HT1080 (cell line): ENCODE data around the gene PRPF6. TPM values are rescaled to one million over a fixed set of nuclear protein-coding genes. Genes with fewer than 3 reads are reported as not detected.
A peak's percentile ranks its signal among the peaks of the same experiment; 100 is the strongest.

Experiments used
- DNase-seq: peaks from one replicate; pipeline ENCODE4 v3.0.0-alpha.2; 2015; ENCODE audit warnings: low read depth
- small RNA-seq: library from RNA; depleted of rRNA; stranded (forward); fragments of <200 nt; gene quantifications from one replicate; pipeline ENCODE3, GENCODE V24; 2014
- total RNA-seq: library from RNA; depleted of rRNA; stranded (reverse); fragments of >200 nt; shearing (Covaris generic); gene quantifications from 2 replicates; pipeline ENCODE4 v1.2.3, GENCODE V29; 2014; rRNA removed

The PRPF6 gene
- total RNA-seq, 1 experiment from 2014 or later = 60.8 TPM

DNA sequence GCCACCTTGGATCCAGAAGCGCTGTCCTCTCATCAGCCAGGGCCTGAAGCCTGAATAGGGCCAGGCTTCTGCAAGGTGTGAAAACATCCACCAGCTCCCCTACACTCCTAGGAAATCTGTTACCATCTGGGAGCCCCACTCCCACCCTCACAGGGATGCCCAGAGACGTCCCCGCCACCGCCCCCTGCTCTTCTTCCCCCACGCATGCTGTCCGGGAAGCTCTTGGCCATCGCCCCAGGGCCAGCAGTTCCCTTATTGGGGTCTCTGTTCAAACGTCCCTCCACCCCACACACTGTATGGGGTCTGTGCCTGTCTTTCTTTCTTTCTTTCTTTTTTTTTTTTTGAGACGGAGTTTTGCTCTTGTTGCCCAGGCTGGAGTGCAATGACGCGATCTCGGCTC is 94.6 kb downstream of the PRPF6 start:
- DNase-seq = no peak

DNA sequence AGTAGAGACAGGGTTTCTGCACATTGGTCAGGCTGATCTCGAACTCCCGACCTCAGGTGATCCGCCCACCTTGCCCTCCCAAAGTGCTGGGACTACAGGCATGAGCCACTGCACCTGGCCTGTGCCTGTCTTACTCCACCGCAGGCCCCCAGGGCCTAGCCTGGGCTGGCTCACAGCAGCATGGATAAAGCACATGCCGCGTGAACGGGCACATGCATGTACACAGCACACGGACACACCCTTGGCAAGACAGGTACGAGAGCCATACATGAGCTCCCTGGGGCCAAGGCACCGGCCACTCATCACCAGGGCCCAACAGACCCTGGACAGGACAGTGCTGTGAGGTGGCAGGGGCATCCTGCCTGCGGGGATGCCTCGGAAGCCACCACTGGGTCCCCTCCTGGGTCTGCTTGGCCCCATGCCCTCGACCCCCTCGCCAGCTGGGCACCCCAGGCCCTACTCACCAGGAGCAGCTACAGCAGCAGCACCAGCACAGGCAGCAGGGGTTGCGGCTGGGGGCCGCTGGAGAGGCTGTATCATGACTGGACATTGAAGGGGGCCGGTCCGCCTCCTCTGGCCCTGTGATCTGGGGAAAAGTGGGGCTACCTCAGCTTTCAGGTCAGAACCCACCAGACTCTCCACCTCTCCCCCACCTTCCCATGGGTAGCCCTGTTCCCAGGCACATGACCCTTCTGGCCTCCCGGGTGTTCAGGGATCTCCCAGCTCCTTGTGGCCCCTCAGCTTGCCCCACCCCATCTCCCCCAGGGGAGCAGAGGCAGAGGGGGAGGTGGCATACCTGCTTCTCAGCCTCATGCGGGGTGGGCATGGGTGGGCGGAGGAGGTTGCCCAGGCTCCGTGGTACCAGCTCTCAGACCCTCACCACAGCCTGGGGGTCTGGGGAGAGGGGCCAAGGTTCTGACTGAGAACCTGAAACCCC is 95.4 kb downstream of the PRPF6 start:
- no peak for DNase-seq

DNA sequence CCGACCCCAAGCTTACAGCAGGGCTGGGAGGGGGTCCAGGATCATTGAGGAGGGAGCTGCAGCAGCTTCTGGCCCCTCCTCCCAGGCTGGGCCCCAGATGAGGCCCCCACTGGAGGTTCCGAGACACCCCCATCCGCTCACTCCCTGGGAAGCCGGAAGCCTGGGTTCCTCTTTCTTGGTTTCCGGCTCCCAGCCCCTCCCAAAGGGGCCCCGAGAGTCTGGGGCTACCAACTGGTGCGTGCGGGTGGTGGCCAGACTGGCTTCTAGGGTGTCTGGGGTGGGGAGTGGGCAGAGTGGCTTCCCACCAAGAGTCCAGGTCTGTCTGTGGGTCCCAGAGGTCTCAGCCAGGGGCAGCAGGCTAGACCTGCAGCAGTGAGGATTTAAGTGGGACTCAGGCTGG is 96.2 kb downstream of the PRPF6 start:
- no peak for DNase-seq

DNA sequence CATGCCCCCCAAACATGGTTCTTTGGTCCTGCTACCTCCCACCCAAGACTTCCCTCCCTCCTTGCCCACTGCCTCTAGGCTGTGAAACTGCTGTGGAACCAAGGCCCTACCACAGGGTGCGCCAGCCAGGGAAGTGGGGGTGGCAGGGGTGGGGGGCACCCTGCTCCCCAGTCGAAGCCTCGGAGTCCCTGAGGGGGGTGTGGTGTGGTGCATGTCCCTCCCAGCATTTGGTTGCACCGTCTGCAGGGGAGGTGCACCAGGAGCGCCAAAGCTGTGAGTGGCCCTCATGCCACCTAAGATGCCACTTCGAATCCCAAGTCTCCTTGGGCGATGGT is 96.6 kb downstream of the PRPF6 start:
- no peak for DNase-seq

DNA sequence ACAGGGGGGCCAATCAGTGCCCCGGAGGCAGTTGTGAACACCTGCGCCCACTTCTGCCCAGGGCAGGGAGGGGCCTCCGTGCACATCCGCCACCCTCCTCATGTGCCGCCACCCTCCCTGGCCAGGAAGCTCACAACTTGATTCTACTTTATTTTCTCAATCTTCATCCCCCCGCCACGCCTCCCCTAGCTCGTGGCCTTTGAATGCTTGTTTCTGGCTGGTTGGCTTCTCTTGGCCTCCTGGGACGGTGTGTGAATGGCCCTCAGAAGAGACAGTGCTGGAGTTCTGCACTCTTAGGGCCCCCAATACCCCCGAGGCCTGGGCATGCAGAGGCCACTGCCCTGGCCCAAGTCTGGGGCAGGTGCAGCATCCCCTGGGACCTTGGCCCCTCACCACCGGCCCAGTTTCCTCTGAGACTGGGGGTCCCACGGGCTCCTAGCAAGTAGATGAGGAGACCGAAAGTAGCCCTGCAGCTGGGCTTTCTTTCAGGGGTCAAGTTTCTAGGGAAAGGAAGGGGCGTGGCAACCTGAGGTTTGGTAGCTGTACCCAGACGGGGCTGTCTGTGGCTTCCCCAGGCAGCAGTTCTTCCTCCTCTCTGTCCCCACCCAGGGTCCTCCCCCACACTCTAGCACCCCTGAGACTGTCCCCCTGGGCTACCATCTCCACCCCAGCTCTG is 97.1 kb downstream of the PRPF6 start:
- no peak for DNase-seq

DNA sequence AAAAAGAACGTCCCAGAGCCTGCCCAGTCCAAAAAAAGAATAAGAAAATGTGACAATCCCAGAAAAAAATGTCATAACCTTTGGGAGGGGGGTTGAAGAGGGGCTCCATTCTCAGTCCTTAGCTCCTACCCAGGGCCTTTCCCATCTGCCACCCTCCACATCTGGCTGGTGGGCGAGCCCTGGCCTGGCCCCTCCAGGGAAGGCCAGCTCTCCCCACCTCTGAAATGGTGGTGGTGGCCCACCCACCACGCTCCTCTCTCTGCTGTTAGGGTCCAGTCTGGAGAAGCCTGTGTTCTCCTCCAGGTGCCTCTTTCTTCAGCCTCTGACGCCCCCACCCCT is 98.0 kb downstream of the PRPF6 start:
- DNase-seq = no peak

DNA sequence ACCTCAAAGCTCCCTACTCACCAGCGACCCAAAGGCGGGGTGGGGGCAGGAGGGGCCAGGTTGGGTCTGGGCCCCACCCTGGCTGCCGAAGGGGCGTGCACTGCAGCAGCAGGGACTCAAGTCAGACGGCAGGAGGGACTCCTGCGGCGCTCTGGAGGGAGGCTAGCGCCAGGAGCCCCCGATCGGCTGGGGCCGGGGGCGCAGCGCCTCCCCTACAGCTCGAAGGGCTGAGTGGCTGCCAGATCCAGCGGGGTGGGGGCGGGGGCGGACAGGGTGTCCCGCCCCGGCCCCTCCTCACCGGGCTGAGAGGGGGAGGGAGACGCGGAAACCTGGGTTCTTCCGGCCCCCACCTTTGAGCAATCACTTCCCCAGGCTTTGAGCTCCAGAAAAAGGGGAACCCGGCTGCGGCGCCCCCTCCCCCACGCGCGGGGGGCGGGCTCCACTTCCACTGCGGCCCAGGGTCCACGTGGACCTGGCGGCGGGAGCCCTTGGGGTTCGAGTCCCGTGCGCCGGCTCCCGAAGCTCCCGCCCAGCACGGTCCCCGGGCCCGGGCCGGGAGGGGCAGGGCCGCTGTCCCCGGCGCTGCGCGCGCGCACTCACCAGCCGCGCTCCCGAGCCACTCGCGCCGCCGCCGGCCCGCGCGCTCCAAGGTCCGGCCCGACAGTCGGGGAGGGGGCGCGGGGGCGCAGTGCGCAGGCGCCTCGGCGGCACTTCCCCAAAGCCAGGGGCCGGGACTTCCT is 98.5 kb downstream of the PRPF6 start, which contains the start of gene RGS19:
RGS19 (minus strand) TSS at position 246 of the 740 bp plus-strand sequence. CDS start 2,632 bp downstream, outside the sequence.
- DNase-seq = peak; percentile 49

DNA sequence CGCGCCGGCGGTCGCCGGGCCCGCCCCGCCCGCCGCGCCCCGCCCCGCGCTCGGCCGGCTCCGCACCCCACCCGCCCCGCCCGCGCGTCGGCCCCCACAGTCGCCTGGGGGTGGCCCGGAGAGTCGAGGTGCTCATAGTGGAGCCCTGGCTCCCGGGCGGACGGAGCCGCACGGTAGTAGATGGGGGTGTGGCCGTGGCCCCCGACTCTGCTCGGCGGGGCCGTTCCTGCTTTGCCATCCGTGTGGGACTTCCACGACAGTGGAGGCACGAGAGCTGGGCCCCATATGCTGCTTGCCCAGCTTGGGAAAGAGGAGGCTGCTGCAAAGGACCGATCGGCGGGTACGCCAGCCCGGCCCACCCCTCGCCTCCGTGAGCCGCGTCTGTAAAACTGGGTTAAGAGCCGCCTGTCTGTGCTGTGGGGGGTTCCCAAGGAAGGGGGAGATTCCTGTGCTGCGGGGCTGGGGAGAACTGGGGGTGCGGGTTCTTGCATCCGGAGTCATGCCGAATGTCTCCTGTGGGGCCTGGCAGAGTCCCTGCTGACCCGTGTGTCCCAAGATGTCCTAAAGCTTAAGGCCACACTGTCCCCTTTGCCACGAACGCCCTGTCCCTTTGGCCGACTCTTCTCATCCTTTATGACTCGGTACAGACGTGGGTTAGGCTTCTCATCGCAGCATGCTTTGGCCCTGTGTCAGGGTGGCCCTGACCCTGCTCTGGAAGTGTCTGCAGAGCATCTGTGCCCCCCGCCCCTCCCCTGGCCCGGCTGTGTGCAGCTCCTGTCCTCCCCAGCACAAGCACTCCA is 99.3 kb downstream of the PRPF6 start, which contains the start of gene OPRL1:
OPRL1 (plus strand) TSS at position 70 of the 800 bp plus-strand sequence. CDS start 12,639 bp downstream, outside the sequence.
- DNase-seq = no peak

DNA sequence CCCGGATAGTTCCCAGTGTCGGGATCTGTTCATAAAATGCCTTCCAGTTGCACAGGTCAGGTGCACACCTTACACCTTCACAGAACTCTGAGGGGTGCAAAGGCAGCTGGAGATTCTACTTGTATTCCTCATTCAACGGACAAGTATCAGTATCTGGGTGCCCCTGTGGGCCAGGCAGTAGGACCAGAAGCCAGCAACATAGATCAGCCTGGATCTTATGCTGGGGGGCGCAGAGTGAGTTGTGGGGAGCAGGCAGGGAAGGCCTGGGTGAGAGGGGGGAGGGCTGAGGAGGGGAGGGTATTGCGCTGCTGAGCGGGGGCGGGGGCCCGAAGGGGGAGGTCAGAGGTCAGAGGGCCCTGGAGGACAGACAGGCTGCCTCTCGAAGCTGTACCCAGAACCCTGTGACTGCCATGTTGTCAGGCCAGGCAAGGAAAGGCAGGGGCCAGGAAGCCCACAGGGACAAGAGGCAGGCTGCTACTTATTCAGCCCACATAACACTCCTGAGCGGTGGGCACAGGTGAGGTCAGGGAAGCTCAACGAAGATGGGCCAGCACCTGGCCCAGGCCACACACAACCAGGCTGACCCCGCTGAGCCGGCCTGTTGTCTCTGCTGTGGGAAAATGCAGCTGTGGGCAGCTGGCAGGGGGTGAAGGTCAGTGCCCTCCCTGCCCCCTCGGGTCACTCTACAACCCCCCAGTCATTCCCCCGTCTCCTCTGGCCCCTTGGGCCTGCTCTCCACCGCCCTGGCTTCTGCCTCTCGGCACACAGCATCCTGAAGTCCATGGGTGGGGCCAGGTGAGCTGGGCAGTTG is 100.1 kb downstream of the PRPF6 start:
- DNase-seq = no peak

DNA sequence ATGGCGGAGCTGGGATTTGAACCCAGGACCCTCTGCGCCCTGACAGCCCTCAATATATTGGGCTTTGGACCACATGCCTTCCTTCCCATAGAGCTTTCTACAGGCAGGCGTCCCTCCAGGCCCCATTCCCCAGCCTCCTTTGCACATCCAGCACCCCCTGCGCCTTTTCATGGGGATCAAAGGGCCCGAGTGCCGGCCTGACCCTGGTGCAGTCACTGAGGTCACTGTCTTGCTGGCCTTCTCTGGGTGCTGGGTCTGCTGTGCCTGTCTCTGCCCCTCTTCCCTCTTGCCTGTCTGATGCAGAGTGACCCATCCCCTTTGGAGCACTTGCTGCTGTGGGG is 100.7 kb downstream of the PRPF6 start:
- DNase-seq = no peak

DNA sequence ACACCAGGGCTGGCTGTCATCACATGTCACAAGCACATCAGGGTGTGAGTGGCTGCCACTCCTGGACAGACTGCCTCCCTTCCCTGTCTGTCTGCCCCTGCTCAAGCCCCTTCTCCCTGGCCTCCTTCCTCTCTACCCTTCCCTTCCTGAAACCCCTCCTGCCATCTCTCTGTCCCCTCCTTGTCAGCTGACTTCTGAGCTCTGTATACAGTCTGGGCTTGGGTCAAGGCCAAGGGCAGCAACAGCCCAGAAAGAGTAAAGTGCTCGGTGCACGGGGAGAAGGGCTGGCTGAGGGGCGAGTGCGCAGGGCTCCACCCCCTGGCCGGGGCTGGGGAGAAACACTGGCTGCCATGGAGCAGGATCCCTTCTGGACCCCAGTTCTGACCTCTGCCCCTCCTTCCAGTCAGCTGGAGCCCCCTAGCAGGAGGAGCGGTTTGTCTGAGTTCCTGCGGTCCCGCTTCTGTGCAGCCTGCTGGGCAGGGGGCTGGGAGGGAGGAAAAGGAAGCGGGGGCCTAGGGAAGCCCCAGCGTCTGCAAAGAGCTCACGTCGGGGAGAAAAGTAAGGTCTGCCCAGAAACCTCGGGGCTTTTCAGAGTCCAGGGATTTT is 101.3 kb downstream of the PRPF6 start:
- no peak for DNase-seq

Small RNA genes lying within 50 kb of the gene (small RNA-seq; reads per million reads assigned to genes)
- gene AL355803.1 (not detected), gene MIR647 (not detected), gene MIR6813 (not detected)

Other genes with a start within 250 kb of the PRPF6 start
- 5.8 and 10.3 TPM in 2 replicates for gene LIME1, start 244.5 kb upstream of the PRPF6 start, total RNA-seq
- 39.8 and 49.2 TPM in 2 replicates for gene SLC2A4RG, start 241.4 kb upstream of the PRPF6 start, total RNA-seq
- 0.19 and 0.20 TPM in 2 replicates for gene ZBTB46, start 149.9 kb upstream of the PRPF6 start, total RNA-seq
- not detected in 2 replicates for gene ABHD16B, start 119.6 kb upstream of the PRPF6 start, total RNA-seq
- 119 and 120 TPM in 2 replicates for gene TPD52L2, start 115.9 kb upstream of the PRPF6 start, total RNA-seq
- 51.4 and 60.0 TPM in 2 replicates for gene DNAJC5, start 86.0 kb upstream of the PRPF6 start, total RNA-seq
- 17.1 and 26.0 TPM in 2 replicates for gene UCKL1, start 24.7 kb upstream of the PRPF6 start, total RNA-seq
- gene ZNF512B, start 11.2 kb upstream of the PRPF6 start, total RNA-seq = 16.4 and 18.7 TPM in 2 replicates
- gene SAMD10, start 1.5 kb upstream of the PRPF6 start, total RNA-seq = 3.6 and 7.6 TPM in 2 replicates
- gene C20orf204, start 55.0 kb downstream of the PRPF6 start, total RNA-seq = 0.42 and 0.50 TPM in 2 replicates
- 0.11 and 0.57 TPM in 2 replicates for gene SOX18, start 68.5 kb downstream of the PRPF6 start, total RNA-seq
- gene TCEA2, start 82.1 kb downstream of the PRPF6 start, total RNA-seq = 13.4 and 16.7 TPM in 2 replicates
- gene RGS19, start 98.4 kb downstream of the PRPF6 start, total RNA-seq = 37.1 and 37.3 TPM in 2 replicates
- 0.33 and 0.43 TPM in 2 replicates for gene OPRL1, start 99.0 kb downstream of the PRPF6 start, total RNA-seq
- gene LKAAEAR1, start 103.3 kb downstream of the PRPF6 start, total RNA-seq = 0.84 and 1.0 TPM in 2 replicates
- gene NPBWR2, start 126.4 kb downstream of the PRPF6 start, total RNA-seq = not detected in 2 replicates
- gene MYT1, start 183.3 kb downstream of the PRPF6 start, total RNA-seq = not detected in 2 replicates